ENCODE data around the gene PSME3IP1.

GRCh38 chr16:57140931-57141668 is 44.7 kb downstream of the PSME3IP1 start:
- TF ChIP-seq, protein P1, sequence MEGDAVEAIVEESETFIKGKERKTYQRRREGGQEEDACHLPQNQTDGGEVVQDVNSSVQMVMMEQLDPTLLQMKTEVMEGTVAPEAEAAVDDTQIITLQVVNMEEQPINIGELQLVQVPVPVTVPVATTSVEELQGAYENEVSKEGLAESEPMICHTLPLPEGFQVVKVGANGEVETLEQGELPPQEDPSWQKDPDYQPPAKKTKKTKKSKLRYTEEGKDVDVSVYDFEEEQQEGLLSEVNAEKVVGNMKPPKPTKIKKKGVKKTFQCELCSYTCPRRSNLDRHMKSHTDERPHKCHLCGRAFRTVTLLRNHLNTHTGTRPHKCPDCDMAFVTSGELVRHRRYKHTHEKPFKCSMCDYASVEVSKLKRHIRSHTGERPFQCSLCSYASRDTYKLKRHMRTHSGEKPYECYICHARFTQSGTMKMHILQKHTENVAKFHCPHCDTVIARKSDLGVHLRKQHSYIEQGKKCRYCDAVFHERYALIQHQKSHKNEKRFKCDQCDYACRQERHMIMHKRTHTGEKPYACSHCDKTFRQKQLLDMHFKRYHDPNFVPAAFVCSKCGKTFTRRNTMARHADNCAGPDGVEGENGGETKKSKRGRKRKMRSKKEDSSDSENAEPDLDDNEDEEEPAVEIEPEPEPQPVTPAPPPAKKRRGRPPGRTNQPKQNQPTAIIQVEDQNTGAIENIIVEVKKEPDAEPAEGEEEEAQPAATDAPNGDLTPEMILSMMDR (conservative IDR thresholded peaks at IDR 0.05; ENCODE audit: low read depth, low read length), result no peak
- no peak for TF ChIP-seq POLR2A (IDR thresholded peaks at IDR 0.05; ENCODE audit: low read depth, low read length)
- TF ChIP-seq RCOR1 (IDR thresholded peaks at IDR 0.05; ENCODE audit: insufficient replicate concordance, low read length), result no peak
- no peak for TF ChIP-seq MAFK (IDR thresholded peaks at IDR 0.05; ENCODE audit: low read depth, low read length)
- TF ChIP-seq RFX5 (IDR thresholded peaks at IDR 0.05; ENCODE audit: low read depth, low read length), result no peak
